ENCODE results near the gene PRF1.

Gene PRF1

GRCh38 chr10:70559861-70560260, 42.7 kb downstream of the PRF1 start:
- Histone ChIP-seq H3K36me3 (replicated peaks) (no peaks in the 10 kb centered on the region), H3K27me3 (replicated peaks) (no peaks in the 10 kb centered on the region), H3K27ac (no peak overlapping the region), H3K4me3 (ENCODE audit: low read depth, low read length) (no peak overlapping the region)
- TF ChIP-seq, protein P1, sequence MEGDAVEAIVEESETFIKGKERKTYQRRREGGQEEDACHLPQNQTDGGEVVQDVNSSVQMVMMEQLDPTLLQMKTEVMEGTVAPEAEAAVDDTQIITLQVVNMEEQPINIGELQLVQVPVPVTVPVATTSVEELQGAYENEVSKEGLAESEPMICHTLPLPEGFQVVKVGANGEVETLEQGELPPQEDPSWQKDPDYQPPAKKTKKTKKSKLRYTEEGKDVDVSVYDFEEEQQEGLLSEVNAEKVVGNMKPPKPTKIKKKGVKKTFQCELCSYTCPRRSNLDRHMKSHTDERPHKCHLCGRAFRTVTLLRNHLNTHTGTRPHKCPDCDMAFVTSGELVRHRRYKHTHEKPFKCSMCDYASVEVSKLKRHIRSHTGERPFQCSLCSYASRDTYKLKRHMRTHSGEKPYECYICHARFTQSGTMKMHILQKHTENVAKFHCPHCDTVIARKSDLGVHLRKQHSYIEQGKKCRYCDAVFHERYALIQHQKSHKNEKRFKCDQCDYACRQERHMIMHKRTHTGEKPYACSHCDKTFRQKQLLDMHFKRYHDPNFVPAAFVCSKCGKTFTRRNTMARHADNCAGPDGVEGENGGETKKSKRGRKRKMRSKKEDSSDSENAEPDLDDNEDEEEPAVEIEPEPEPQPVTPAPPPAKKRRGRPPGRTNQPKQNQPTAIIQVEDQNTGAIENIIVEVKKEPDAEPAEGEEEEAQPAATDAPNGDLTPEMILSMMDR (IDR thresholded peaks at IDR 0.05; ENCODE audit: low read depth, low read length, missing control alignments), result no peak
- in situ Hi-C loops (cut with HindIII; ENCODE audit: low pct_ligation_motif_present, low sequenced_read_pairs), result loop anchor here (25.0 kb wide), 2 partner anchors 102 to 202 kb away; partner anchors contain the start of gene ADAMTS14
- no peak for DNase-seq

DNA sequence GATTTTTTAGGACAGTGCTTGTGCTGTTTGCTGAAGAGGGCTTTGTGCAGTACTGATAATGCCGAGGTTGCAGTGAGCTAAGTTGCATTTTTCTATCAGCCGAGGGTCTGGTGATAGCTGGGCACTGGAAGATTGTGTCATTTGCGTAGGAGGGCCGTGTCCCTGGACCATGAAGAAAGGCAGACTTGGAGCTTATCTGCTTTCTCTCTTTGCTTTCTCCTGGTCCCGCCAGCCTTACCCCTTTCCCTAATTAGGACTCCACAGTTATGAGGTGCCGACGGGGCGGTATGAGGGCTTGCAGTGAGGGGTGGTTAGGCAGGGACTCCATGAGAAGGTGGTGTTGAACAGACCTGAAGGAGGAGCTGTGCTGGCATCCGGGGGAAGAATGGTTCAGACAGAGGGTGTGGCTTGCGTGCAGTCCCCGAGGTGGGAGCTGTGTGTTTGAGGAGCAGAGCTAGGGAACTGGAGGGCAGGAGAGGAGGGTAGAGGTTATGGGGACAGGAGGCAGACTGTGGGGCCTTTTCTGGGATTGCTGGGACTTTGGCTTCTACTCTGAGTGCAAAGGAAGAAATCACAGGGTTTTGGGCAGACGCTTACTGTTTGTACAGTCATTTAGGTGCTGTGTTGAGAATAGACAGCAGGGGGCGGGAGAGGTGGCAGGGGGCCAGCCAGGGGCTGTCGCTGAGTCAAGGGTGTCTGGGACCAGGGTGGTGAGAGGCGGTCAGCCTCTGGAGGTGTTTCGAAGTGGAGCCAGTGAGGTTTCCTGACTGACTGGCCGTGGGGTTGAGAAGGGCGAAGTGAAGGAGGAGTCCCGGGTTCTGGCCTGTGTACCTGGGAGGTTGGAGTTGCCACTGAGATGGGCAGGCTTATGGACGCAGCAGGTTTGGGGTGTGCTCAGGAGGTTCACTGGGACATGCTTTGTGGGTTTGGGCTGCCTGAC, 43.4 kb downstream of the PRF1 start:
- H3K27ac ChIP-seq, result no peak overlapping the region
- TF ChIP-seq, protein P1 (IDR thresholded peaks at IDR 0.05; ENCODE audit: low read depth, low read length, missing control alignments), result peak; percentile 69
- no peaks in the 10 kb centered on the region for H3K36me3 ChIP-seq (replicated peaks)
- peak; percentile 53 for DNase-seq
- in situ Hi-C loops (cut with HindIII; ENCODE audit: low pct_ligation_motif_present, low sequenced_read_pairs), result loop anchor here (25.0 kb wide), 2 partner anchors 103 to 203 kb away; partner anchors contain the start of gene ADAMTS14
- H3K4me3 ChIP-seq (ENCODE audit: low read depth, low read length), result peak overlapping the region; percentile 15
- no peaks in the 10 kb centered on the region for H3K27me3 ChIP-seq (replicated peaks)

GRCh38 chr10:70558295-70558694, 44.2 kb downstream of the PRF1 start:
- Histone ChIP-seq H3K36me3 (replicated peaks) (no peaks in the 10 kb centered on the region), H3K27ac (no peak overlapping the region), H3K4me3 (ENCODE audit: low read depth, low read length) (no peak overlapping the region), H3K27me3 (replicated peaks) (no peaks in the 10 kb centered on the region)
- in situ Hi-C loops (cut with HindIII; ENCODE audit: low pct_ligation_motif_present, low sequenced_read_pairs), result loop anchor here (25.0 kb wide), 2 partner anchors 104 to 204 kb away; partner anchors contain the start of gene ADAMTS14
- no peak for DNase-seq
- TF ChIP-seq, protein P1 (IDR thresholded peaks at IDR 0.05; ENCODE audit: low read depth, low read length, missing control alignments), result no peak

- Histone ChIP-seq H3K27me3 (replicated peaks) (no peaks in the 10 kb centered on the region), H3K36me3 (replicated peaks) (no peaks in the 10 kb centered on the region), H3K27ac (no peak overlapping the region), H3K4me3 (ENCODE audit: low read depth, low read length) (no peak overlapping the region)
- in situ Hi-C loops (cut with HindIII; ENCODE audit: low pct_ligation_motif_present, low sequenced_read_pairs), result loop anchor here (25.0 kb wide), 2 partner anchors 104 to 204 kb away; partner anchors contain the start of gene ADAMTS14
- no peak for DNase-seq
- TF ChIP-seq, protein P1 (IDR thresholded peaks at IDR 0.05; ENCODE audit: low read depth, low read length, missing control alignments), result no peak
Measured at GRCh38 chr10:70557876-70558275, 44.7 kb downstream of the PRF1 start.

- in situ Hi-C loops (cut with HindIII; ENCODE audit: low pct_ligation_motif_present, low sequenced_read_pairs), result loop anchor here (25.0 kb wide), 2 partner anchors 105 to 205 kb away; partner anchors contain the start of gene ADAMTS14
- Histone ChIP-seq H3K27me3 (replicated peaks) (no peaks in the 10 kb centered on the region), H3K4me3 (ENCODE audit: low read depth, low read length) (no peak overlapping the region), H3K36me3 (replicated peaks) (no peaks in the 10 kb centered on the region), H3K27ac (no peak overlapping the region)
- TF ChIP-seq, protein P1 (IDR thresholded peaks at IDR 0.05; ENCODE audit: low read depth, low read length, missing control alignments), result no peak
- no peak for DNase-seq
Measured at GRCh38 chr10:70557086-70557845, 45.3 kb downstream of the PRF1 start.

Measured in brain microvascular endothelial cell (primary cell).